Neural cell (in vitro differentiated cells): ENCODE measurements around the gene ZNF420. TPM values are rescaled to one million over a fixed set of nuclear protein-coding genes. Genes with fewer than 3 reads are reported as not detected.
"Not testable (repeated sequence)": the region's sequence is repeated elsewhere in the genome, so short reads cannot be mapped to it uniquely, and the experiment has no call there.

Experiments
- H2AFZ ChIP-seq: fragments of 200-600, 300-800 bp; sonication (generic), shearing (Covaris generic); 2 replicates; pipeline ENCODE4 v1.6.0; 2014; ENCODE audit warnings: low read depth, mild to moderate bottlenecking, antibody characterized with exemption, low read length, moderate library complexity
- H3F3A ChIP-seq: fragments of 200-600 bp; shearing (Covaris generic); 2 replicates; pipeline ENCODE4 v1.6.1; 2016; ENCODE audit warnings: mild to moderate bottlenecking, moderate library complexity, mixed read lengths, antibody characterized with exemption, low read length; ENCODE audit not compliant: insufficient read depth, poor library complexity, severe bottlenecking
- H3K27ac ChIP-seq: fragments of 200-600, 300-800 bp; sonication (generic), shearing (Covaris generic); 2 replicates; pipeline ENCODE4 v1.5.1; 2014; ENCODE audit warnings: mild to moderate bottlenecking, low read length, moderate library complexity
- H3K27me3 ChIP-seq: fragments of 300-800, 200-600 bp; sonication (generic), shearing (Covaris generic); 2 replicates; pipeline ENCODE4 v1.6.0; 2014; ENCODE audit warnings: mild to moderate bottlenecking, low read depth, low read length, moderate library complexity; ENCODE audit not compliant: insufficient read depth
- H3K36me3 ChIP-seq: fragments of 300-800, 200-600 bp; sonication (generic), shearing (Covaris generic); 2 replicates; pipeline ENCODE4 v1.5.1; 2014; ENCODE audit warnings: mild to moderate bottlenecking, antibody characterized with exemption, low read length, moderate library complexity; ENCODE audit not compliant: insufficient read depth
- H3K4me2 ChIP-seq: fragments of 300-800, 200-600 bp; sonication (generic), shearing (Covaris generic); 2 replicates; pipeline ENCODE4 v1.6.0; 2014; ENCODE audit warnings: mild to moderate bottlenecking, low read length
- H3K4me3 ChIP-seq: fragments of 300-800, 200-600 bp; sonication (generic), shearing (Covaris generic); 2 replicates; pipeline ENCODE4 v1.5.1; 2014; ENCODE audit warnings: mild to moderate bottlenecking, low read length, moderate library complexity
- H3K79me2 ChIP-seq: fragments of 200-600 bp; shearing (Covaris generic); replicated peaks from 2 replicates; pipeline ENCODE4 v1.6.0; 2014; ENCODE audit warnings: mild to moderate bottlenecking, low read length, moderate library complexity; ENCODE audit not compliant: insufficient read depth
- H3K9ac ChIP-seq: fragments of 300-800, 200-600 bp; sonication (generic), shearing (Covaris generic); 2 replicates; pipeline ENCODE4 v1.6.1; 2016; ENCODE audit warnings: mild to moderate bottlenecking, low read length, mixed read lengths
- H3K9me2 ChIP-seq: fragments of 200-600 bp; shearing (Covaris generic); 2 replicates; pipeline ENCODE4 v1.6.1; 2016; ENCODE audit warnings: mild to moderate bottlenecking, low read length, mixed read lengths; ENCODE audit not compliant: insufficient read depth
- H3K9me3 ChIP-seq: fragments of 200-600, 300-800 bp; sonication (generic), shearing (Covaris generic); 2 replicates; pipeline ENCODE4 v1.6.1; 2016; ENCODE audit warnings: mild to moderate bottlenecking, mixed run types, low read length, moderate library complexity, mixed read lengths
- H4K20me1 ChIP-seq: fragments of 200-600 bp; shearing (Covaris generic); 2 replicates; pipeline ENCODE4 v1.6.1; 2016; ENCODE audit warnings: mild to moderate bottlenecking, mixed run types; ENCODE audit not compliant: insufficient read depth
- CTCF ChIP-seq: fragments of 450-650 bp; IDR thresholded peaks from 2 replicates; pipeline ENCODE4 v1.5.1; 2014; ENCODE audit warnings: antibody characterized with exemption, mild to moderate bottlenecking, moderate library complexity; ENCODE audit not compliant: poor library complexity, severe bottlenecking
- EP300 ChIP-seq: fragments of 450-650 bp; conservative IDR thresholded peaks from 2 replicates; pipeline ENCODE4 v1.6.1; 2014; ENCODE audit warnings: antibody characterized with exemption, mild to moderate bottlenecking, moderate library complexity; ENCODE audit not compliant: poor library complexity, severe bottlenecking
- EZH2 ChIP-seq: fragments of 200-600, 300-800 bp; shearing (Covaris generic), sonication (generic); IDR thresholded peaks from 2 replicates; pipeline ENCODE4 v1.6.1; 2014; ENCODE audit warnings: antibody characterized with exemption, low read length, borderline replicate concordance, mild to moderate bottlenecking; ENCODE audit not compliant: insufficient read depth, poor library complexity, severe bottlenecking
- RAD21 ChIP-seq: fragments of 450-650 bp; conservative IDR thresholded peaks from 2 replicates; pipeline ENCODE4 v1.6.1; 2014; ENCODE audit warnings: antibody characterized with exemption, mild to moderate bottlenecking, moderate library complexity
- REST ChIP-seq: IDR thresholded peaks from 2 replicates; pipeline ENCODE4 v1.6.1; 2012; ENCODE audit warnings: borderline replicate concordance
- SMC3 ChIP-seq: fragments of 450-650 bp; conservative IDR thresholded peaks from 2 replicates; pipeline ENCODE4 v1.6.1; 2014; ENCODE audit warnings: antibody characterized with exemption, mild to moderate bottlenecking, moderate library complexity; ENCODE audit not compliant: poor library complexity
- polyA plus RNA-seq: library from polyadenylated mRNA; depleted of rRNA; stranded (reverse); fragments of >200 nt; gene quantifications from 2 replicates; pipeline ENCODE4 v1.2.3, GENCODE V29; 2014

Gene ZNF420
- polyA plus RNA-seq, 1 donor from 2014 or later: 27.9 TPM

- Histone ChIP-seq H3K27ac (no peak overlapping the region), H3K9me2 (no peaks in the 10 kb centered on the region), H3K9me3 (peaks cover 11% of the 10 kb centered on the region), H3K4me3 (no peak overlapping the region), H3K36me3 (no peaks in the 10 kb centered on the region), H2AFZ (no peak overlapping the region), H3K9ac (no peak overlapping the region), H3F3A (no peaks in the 10 kb centered on the region), H3K4me2 (no peak overlapping the region), H3K27me3 (no peaks in the 10 kb centered on the region), H3K79me2 (no peaks in the 10 kb centered on the region), H4K20me1 (no peaks in the 10 kb centered on the region)
- TF ChIP-seq EZH2 (no peak), REST (no peak)
Observed at GRCh38 chr19:37059142-37059541, 19.1 kb upstream of the ZNF420 start.

GRCh38 chr19:37064886-37065285 lies 13.3 kb upstream of the ZNF420 start:
- H3K27ac ChIP-seq, H4K20me1 ChIP-seq, H3K4me3 ChIP-seq, H3K79me2 ChIP-seq, H3K9me3 ChIP-seq, H3K9ac ChIP-seq, H3K36me3 ChIP-seq, H3K27me3 ChIP-seq, H3K9me2 ChIP-seq, H3F3A ChIP-seq, H3K4me2 ChIP-seq, H2AFZ ChIP-seq: not testable (repeated sequence)

- TF ChIP-seq RAD21: no peak
- TF ChIP-seq EP300: no peak
- TF ChIP-seq SMC3: no peak
- no peak for TF ChIP-seq CTCF
- no peak for TF ChIP-seq EZH2
Observed at GRCh38 chr19:37074111-37074510, 4.1 kb upstream of the ZNF420 start.

More at GRCh38 chr19:37074111-37074510, 4.1 kb upstream of the ZNF420 start:
- no peaks in the 10 kb centered on the region for H4K20me1 ChIP-seq
- no peak overlapping the region for H2AFZ ChIP-seq
- H3K9ac ChIP-seq: no peak overlapping the region
- H3K4me2 ChIP-seq: no peak overlapping the region
- no peak overlapping the region for H3K27ac ChIP-seq
- no peaks in the 10 kb centered on the region for H3F3A ChIP-seq
- no peaks in the 10 kb centered on the region for H3K36me3 ChIP-seq
- no peaks in the 10 kb centered on the region for H3K27me3 ChIP-seq
- peaks cover 15% of the 10 kb centered on the region for H3K79me2 ChIP-seq
- no peak overlapping the region for H3K4me3 ChIP-seq
- H3K9me3 ChIP-seq: no peaks in the 10 kb centered on the region
- H3K9me2 ChIP-seq: no peaks in the 10 kb centered on the region
